ENCODE results near the gene SCG3. TPM values are rescaled to one million over a fixed set of nuclear protein-coding genes. Genes with fewer than 3 reads are reported as not detected.

The SCG3 gene
- polyA plus RNA-seq, 1 of the 3 experiments (the other 2 are of a cell fraction) = 0.16 TPM

GRCh38 chr15:51692154-51692553, 10.9 kb downstream of the SCG3 start:
- Histone ChIP-seq H3K4me2 (no peak overlapping the region), H3K9me2 (no peaks in the 10 kb centered on the region), H2AFZ (ENCODE audit: low read depth) (no peak overlapping the region), H3K27me3 (ENCODE audit: insufficient read depth) (peaks cover 10% of the 10 kb centered on the region; the same call in 1 of the 2 replicates), H3K36me3 (replicated peaks in 1 of 2; ENCODE audit: control insufficient read depth in 1 of 2, insufficient read depth in 2 of 2, low read length in 1 of 2) (peaks cover 0 to 9% of the 10 kb centered on the region in 2 experiments), H3K9me3 (no peaks in the 10 kb centered on the region), H3K4me1 (ENCODE audit: control insufficient read depth in 1 of 2, insufficient read depth in 2 of 2, low read depth in 1 of 2, low read length in 1 of 2) (no peaks in the 10 kb centered on the region), H3K79me2 (ENCODE audit: insufficient read depth) (no peaks in the 10 kb centered on the region), H4K20me1 (ENCODE audit: insufficient read depth) (no peaks in the 10 kb centered on the region), H3K4me3 (ENCODE audit: low read depth in 2 of 2, low read length in 1 of 2) (no peak overlapping the region), H3K27ac (ENCODE audit: low read depth in 2 of 2, low read length in 1 of 2) (no peak overlapping the region), H3K9ac (no peak overlapping the region), H3F3A (replicated peaks; ENCODE audit: insufficient read depth) (no peaks in the 10 kb centered on the region)
- WGBS (ENCODE audit: low lambda C conversion rate) = 41% methylated on average over 3 of the region's 3 CpGs
- POLR2A ChIA-PET = interaction anchor here (0.8 kb wide), 1 partner anchor 10 kb away, joined by 3 read pairs; no protein-coding TSS in a partner anchor
- DNase-seq = no peak
- TF ChIP-seq TCF12 (IDR thresholded peaks at IDR 0.05) (no peak), SIN3A (IDR thresholded peaks at IDR 0.05; ENCODE audit: borderline replicate concordance, low read depth, low read length) (no peak), NRF1 (IDR thresholded peaks at IDR 0.05; ENCODE audit: low read depth, low read length) (no peak), PBX3 (IDR thresholded peaks at IDR 0.05) (no peak), MAX (IDR thresholded peaks at IDR 0.05; ENCODE audit: low read depth) (no peak), FOXJ3 (CRISPR knock-in tag; IDR thresholded peaks at IDR 0.05) (no peak)
- CTCF ChIA-PET = interaction anchor here (1.0 to 3.1 kb wide), 2 partner anchors 10 to 85 kb away, joined by 3 to 16 read pairs; no protein-coding TSS in a partner anchor

- H2AFZ ChIP-seq (ENCODE audit: low read depth) = no peak overlapping the region
- ChIA-PET CTCF (interaction anchor here (2.4 kb wide), 1 partner anchor 47 kb away, joined by 9 read pairs; no protein-coding TSS in a partner anchor), POLR2A (no interaction called here)
- no peaks in the 10 kb centered on the region for H4K20me1 ChIP-seq (ENCODE audit: insufficient read depth)
- H3K4me2 ChIP-seq = no peak overlapping the region
- no peaks in the 10 kb centered on the region for H3K4me1 ChIP-seq (ENCODE audit: control insufficient read depth in 1 of 2, insufficient read depth in 2 of 2, low read depth in 1 of 2, low read length in 1 of 2)
- no peaks in the 10 kb centered on the region for H3K9me3 ChIP-seq
- no peaks in the 10 kb centered on the region for H3K9me2 ChIP-seq
- DNase-seq = no peak
- WGBS (ENCODE audit: low lambda C conversion rate) = 45% methylated on average over 5 of the region's 5 CpGs
- H3K27me3 ChIP-seq (ENCODE audit: insufficient read depth) = peaks cover 4% of the 10 kb centered on the region; the same call in 1 of the 2 replicates
- H3K9ac ChIP-seq = no peak overlapping the region
- no peaks in the 10 kb centered on the region for H3K79me2 ChIP-seq (ENCODE audit: insufficient read depth)
- H3K27ac ChIP-seq (ENCODE audit: low read depth in 2 of 2, low read length in 1 of 2) = no peak overlapping the region
- H3K4me3 ChIP-seq (ENCODE audit: low read depth in 2 of 2, low read length in 1 of 2) = no peak overlapping the region
- H3K36me3 ChIP-seq (replicated peaks in 1 of 2; ENCODE audit: control insufficient read depth in 1 of 2, insufficient read depth in 2 of 2, low read length in 1 of 2) = peaks cover 0 to 8% of the 10 kb centered on the region in 2 experiments
- no peaks in the 10 kb centered on the region for H3F3A ChIP-seq (replicated peaks; ENCODE audit: insufficient read depth)
- no peak for TF ChIP-seq REST (IDR thresholded peaks at IDR 0.05; ENCODE audit: low read depth, low read length)
- TF ChIP-seq SMC3 (IDR thresholded peaks at IDR 0.05; ENCODE audit: low read depth, low read length) = no peak
- no peak for TF ChIP-seq SIN3A (IDR thresholded peaks at IDR 0.05; ENCODE audit: borderline replicate concordance, low read depth, low read length)
- TF ChIP-seq MEF2A (IDR thresholded peaks at IDR 0.05; ENCODE audit: borderline replicate concordance, low read depth) = no peak
- no peak for TF ChIP-seq PBX3 (IDR thresholded peaks at IDR 0.05)
- no peak for TF ChIP-seq CHD2 (IDR thresholded peaks at IDR 0.05; ENCODE audit: low read length, partially characterized antibody)
- no peak for TF ChIP-seq FOSL2 (IDR thresholded peaks at IDR 0.05; ENCODE audit: borderline replicate concordance, low read depth)
- no peak for TF ChIP-seq POLR2AphosphoS5 (IDR thresholded peaks at IDR 0.05; ENCODE audit: low read depth, low read length)
- TF ChIP-seq JUND (IDR thresholded peaks at IDR 0.05) = no peak
- TF ChIP-seq CTCF (IDR thresholded peaks at IDR 0.05) = no peak
- no peak for TF ChIP-seq EZH2phosphoT487 (IDR thresholded peaks at IDR 0.05; ENCODE audit: borderline replicate concordance, low read depth)
- TF ChIP-seq TCF12 (IDR thresholded peaks at IDR 0.05) = no peak
- TF ChIP-seq TAF1 (IDR thresholded peaks at IDR 0.05; ENCODE audit: borderline replicate concordance, low read depth, low read length) = no peak
- no peak for TF ChIP-seq RXRA (IDR thresholded peaks at IDR 0.05; ENCODE audit: borderline replicate concordance, low read depth)
- TF ChIP-seq MXI1 (IDR thresholded peaks at IDR 0.05; ENCODE audit: low read depth, low read length) = no peak
These were observed 15.3 kb downstream of the SCG3 start for GRCh38 chr15:51696566-51696965.
